HL-60 (cell line): ENCODE results near the gene ZNF273.

Source experiments
- DNase-seq, 2 experiments: peaks; one replicate each; pipeline ENCODE4 v3.0.0-alpha.2; 2010 to 2020; ENCODE audit warnings: low read depth in 1 of 2, low spot score in 1 of 2
- H3K27ac ChIP-seq: fragments of 250-450 bp; sonication (Bioruptor Pico); replicated peaks from 2 replicates; pipeline ENCODE4 v1.5.1; 2020; ENCODE audit warnings: mild to moderate bottlenecking, moderate library complexity
- H3K27me3 ChIP-seq: fragments of 250-450 bp; sonication (Bioruptor Pico); 2 replicates; pipeline ENCODE4 v1.5.1; 2021; ENCODE audit warnings: mild to moderate bottlenecking, moderate library complexity; ENCODE audit not compliant: insufficient read depth, poor library complexity, severe bottlenecking
- H3K4me3 ChIP-seq: replicated peaks from 2 replicates; pipeline ENCODE4 v1.5.1; 2011; ENCODE audit warnings: mild to moderate bottlenecking, control low read depth, low read length; ENCODE audit not compliant: insufficient read depth
- GABPA ChIP-seq: IDR thresholded peaks from 2 replicates; pipeline ENCODE4 v1.6.1; 2012; ENCODE audit warnings: low read depth
- POLR2AphosphoS5 ChIP-seq: IDR thresholded peaks from 2 replicates; pipeline ENCODE4 v1.6.1; 2012; ENCODE audit warnings: low read depth
- REST ChIP-seq: IDR thresholded peaks from 2 replicates; pipeline ENCODE4 v1.6.1; 2012; ENCODE audit warnings: low read depth; ENCODE audit not compliant: insufficient replicate concordance
- SPI1 ChIP-seq: IDR thresholded peaks from 2 replicates; pipeline ENCODE4 v1.6.1; 2012; ENCODE audit warnings: low read depth, mild to moderate bottlenecking, borderline replicate concordance
- TF ChIP-seq, protein P1 (sequence below): IDR thresholded peaks from one replicate; pipeline ENCODE4 v1.5.1; 2011; ENCODE audit warnings: low read length, control low read depth, inconsistent platforms; ENCODE audit not compliant: insufficient read depth

ZNF273 gene

DNA sequence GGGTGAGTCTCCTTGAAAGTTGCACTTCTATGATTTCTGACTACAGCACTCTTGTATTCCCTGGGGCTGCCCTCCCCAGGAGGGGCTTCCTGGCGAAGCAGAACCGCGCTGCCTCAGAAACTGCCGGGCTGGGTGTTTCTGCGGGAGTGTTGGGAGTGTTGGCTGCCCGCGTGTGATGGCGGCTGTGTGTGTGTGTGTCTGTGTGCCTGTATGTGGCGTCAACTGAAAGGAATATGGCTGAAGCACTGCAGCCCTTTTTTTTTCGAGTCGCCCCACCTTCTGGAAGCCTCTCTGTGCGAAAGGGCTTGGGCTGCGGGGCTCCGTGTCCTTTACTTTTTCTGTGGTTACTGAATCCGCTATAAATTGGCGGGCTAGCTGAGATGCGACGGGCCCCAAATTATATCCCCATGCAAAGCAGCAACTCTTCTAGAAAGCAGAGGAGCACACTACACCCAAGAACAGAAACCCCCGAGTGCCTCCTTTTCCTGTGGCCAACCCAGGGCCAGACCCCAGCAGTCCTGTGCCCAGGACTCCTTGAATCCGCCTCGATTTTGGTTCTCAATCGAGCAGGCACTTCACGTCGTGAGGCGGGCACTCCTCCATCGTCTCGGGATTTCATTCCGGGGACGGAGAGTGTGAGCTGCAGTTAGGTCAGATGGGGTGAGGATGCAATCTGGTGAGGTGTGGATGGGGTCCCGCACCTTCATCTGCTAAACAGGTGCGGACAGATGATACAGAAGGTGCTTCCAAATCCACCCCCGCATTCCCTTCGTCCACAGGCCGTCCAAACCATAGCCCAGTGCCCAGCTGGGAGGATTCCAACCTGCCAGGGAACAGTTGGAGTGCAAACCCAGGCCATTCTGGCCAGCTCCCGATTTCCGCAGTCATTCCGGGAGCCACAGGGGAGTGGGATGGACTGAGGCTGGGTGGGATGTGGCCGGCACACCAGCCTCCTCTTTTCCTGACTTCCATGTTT lies 22.5 kb upstream of the ZNF273 start:
- TF ChIP-seq, protein P1, sequence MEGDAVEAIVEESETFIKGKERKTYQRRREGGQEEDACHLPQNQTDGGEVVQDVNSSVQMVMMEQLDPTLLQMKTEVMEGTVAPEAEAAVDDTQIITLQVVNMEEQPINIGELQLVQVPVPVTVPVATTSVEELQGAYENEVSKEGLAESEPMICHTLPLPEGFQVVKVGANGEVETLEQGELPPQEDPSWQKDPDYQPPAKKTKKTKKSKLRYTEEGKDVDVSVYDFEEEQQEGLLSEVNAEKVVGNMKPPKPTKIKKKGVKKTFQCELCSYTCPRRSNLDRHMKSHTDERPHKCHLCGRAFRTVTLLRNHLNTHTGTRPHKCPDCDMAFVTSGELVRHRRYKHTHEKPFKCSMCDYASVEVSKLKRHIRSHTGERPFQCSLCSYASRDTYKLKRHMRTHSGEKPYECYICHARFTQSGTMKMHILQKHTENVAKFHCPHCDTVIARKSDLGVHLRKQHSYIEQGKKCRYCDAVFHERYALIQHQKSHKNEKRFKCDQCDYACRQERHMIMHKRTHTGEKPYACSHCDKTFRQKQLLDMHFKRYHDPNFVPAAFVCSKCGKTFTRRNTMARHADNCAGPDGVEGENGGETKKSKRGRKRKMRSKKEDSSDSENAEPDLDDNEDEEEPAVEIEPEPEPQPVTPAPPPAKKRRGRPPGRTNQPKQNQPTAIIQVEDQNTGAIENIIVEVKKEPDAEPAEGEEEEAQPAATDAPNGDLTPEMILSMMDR = no peak
- no peak for TF ChIP-seq REST
- no peak for TF ChIP-seq GABPA
- TF ChIP-seq SPI1 = no peak
- TF ChIP-seq POLR2AphosphoS5 = no peak
- DNase-seq = no peak
- peaks cover 9% of the 10 kb centered on the region for H3K27me3 ChIP-seq
- H3K27ac ChIP-seq = no peak overlapping the region
- no peak overlapping the region for H3K4me3 ChIP-seq

DNA sequence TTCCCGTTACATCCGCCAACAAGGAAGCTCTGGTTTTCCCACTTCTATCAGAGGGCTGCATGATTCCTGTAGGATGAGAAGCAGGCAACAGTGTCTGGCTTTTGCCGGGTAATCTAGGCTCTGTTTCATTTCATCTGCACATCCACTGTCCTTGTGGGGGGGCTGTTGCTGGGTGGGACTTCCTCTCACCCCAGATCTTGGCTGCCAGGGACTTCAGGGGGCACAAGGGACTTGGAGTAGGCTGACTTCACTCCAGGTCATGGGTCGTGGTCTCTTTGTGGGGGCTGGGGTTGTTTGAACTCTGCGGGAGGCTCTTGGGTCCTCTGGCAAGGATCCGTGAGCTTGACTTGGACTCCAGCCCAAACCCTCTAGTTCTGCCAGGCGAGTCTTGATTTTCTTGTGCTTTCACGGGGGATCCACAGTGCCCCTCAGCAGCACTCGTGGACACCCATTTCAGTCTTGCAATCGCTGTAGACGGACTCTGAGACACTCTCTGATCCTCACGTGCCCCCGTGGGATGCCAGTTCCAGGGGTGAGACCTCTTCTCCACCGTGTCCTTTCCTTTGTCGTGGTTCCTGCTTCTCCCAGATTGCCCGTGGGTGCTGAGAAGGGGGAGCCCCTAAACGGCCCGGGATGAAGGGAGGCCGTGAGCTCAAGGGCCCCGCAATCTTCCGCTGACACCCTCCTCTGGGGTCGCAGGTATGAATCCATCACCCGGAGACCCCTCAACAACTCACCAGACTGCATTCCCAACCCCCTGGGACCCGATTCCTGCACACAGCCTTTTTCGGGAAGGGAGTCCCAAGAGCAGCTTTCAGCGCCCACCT lies 21.4 kb upstream of the ZNF273 start:
- no peak for TF ChIP-seq REST
- TF ChIP-seq, protein P1 = no peak
- TF ChIP-seq GABPA = no peak
- no peak for TF ChIP-seq SPI1
- TF ChIP-seq POLR2AphosphoS5 = no peak
- H3K4me3 ChIP-seq = no peak overlapping the region
- H3K27me3 ChIP-seq = peaks cover 9% of the 10 kb centered on the region
- no peak for DNase-seq
- no peak overlapping the region for H3K27ac ChIP-seq

DNA sequence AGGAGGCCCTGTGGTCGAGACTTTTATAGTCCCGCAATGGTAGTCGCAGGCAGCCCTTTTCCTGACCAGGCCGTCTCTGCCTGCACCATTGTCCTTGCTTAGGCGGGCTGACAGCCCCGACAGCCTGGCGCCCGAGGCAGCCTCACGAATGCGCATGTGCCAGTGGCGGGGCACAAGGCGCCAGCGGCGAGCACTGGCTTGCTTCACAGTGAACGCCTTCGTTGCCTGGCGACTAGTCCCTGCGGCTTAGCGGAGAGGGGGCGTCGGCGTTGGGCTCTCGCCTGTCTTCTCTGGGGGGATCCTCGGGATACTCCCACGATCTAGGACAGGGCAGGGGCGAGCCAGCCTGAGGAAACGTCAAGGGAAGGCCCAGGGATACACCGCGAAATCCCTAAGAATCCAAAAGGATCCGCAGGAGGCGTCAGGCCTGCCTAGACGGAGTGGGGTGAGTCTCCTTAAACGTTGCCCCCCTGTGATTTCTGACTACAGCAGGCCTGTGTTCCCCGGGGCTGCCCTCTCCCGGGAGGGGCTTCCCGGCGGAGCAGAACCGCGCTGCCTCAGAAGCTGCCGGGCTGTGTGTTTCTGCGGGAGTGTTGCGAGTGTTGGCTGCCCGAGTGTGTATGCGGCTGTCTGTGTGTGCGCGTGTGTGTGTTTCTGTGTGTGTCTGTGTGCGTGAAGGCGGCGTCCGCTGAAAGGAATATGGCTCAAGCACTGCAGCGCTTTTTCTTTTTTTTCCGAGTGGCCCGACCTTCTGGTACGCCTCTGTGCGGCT lies 20.5 kb upstream of the ZNF273 start:
- TF ChIP-seq, protein P1 = no peak
- TF ChIP-seq SPI1 (no peak), REST (no peak), GABPA (no peak), POLR2AphosphoS5 (no peak)
- Histone ChIP-seq H3K27me3 (peaks cover 9% of the 10 kb centered on the region), H3K27ac (no peak overlapping the region), H3K4me3 (no peak overlapping the region)
- DNase-seq = no peak
